Measurements from ENCODE around the gene AP4S1.
"Not testable (repeated sequence)": the region's sequence is repeated elsewhere in the genome, so short reads cannot be mapped to it uniquely, and the experiment has no call there.

The AP4S1 gene

DNA sequence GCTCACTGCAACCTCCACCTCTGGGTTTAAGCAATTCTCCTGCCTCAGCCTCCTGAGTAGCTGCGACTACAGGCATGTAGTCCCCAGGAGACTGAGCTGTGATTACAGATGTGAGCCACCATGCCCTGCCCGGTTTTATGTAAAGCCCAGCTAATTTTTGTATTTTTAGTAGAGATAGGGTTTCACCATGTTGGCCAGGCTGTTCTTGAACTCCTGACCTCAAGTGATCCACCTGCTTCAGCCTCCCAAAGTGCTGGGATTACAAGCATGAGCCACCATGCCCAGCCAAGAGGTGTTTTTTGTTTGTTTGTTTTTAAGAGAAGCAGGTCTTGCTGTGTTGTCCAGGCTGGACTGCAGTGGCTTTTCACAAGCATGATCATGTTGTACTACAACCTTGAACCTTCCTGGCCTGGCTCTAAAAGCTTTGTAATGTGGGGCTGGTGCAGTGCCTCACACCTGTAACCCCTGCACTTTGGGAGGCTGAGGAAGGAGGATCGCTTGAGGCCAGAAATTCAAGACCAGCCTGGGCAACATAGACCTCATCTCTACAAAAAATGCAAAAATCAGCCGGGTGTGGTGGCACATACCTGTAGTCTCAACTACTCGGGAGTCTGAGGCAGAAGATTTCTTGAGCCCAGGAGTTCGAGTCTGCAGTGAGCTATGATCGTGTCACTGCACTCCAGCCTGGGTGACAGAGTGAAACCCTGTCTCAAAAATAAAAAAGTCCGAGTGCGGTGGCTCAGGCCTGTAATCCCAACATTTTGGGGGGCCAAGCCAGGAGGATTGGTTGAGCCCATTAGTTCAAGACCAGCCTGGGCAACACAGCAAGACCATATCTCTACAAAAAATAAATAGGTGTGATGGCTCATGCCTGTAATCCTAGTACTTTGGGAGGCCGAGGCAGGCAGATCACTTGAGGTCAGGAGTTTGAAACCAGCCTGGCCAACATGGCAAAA is 68.7 kb downstream of the AP4S1 start:
- not testable (repeated sequence) for H3K27me3 ChIP-seq (ENCODE audit: control insufficient read depth in 1 of 2, insufficient read depth in 2 of 2, low read length in 2 of 2); H3K36me3 ChIP-seq (ENCODE audit: insufficient read depth, low read length); H3K9me3 ChIP-seq (ENCODE audit: low read length); H3K27ac ChIP-seq (ENCODE audit: low read depth, low read length); H3K4me3 ChIP-seq (ENCODE audit: low read depth in 1 of 2, low read length in 2 of 2); H3K9ac ChIP-seq (ENCODE audit: low read length)
- H3K4me1 ChIP-seq (ENCODE audit: insufficient read depth, low read length): peaks cover 21% of the 10 kb centered on the region

DNA sequence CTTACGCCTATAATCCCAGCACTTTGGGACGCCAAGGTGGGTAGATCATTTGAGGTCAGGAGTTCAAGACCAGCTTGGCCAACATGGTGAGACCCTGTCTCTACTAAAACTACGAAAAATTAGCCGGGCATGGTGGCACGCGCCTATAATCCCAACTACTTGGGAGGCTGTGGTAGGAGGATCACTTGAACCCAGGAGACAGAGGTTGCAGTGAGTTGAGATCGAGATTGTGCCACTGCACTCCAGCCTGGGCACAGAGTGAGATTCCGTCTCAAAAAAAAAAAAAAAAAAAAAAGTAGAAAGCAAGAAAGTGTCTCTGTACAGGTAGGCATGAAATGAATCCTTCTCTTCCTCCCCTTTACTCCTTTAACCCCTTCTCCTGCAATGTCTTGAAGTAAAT is 70.4 kb downstream of the AP4S1 start:
- not testable (repeated sequence) for H3K4me3 ChIP-seq (ENCODE audit: low read depth in 1 of 2, low read length in 2 of 2); H3K27me3 ChIP-seq (ENCODE audit: control insufficient read depth in 1 of 2, insufficient read depth in 2 of 2, low read length in 2 of 2); H3K9me3 ChIP-seq (ENCODE audit: low read length); H3K27ac ChIP-seq (ENCODE audit: low read depth, low read length); H3K9ac ChIP-seq (ENCODE audit: low read length)
- H3K36me3 ChIP-seq (ENCODE audit: insufficient read depth, low read length): peaks cover 26% of the 10 kb centered on the region
- peaks cover 15% of the 10 kb centered on the region for H3K4me1 ChIP-seq (ENCODE audit: insufficient read depth, low read length)

DNA sequence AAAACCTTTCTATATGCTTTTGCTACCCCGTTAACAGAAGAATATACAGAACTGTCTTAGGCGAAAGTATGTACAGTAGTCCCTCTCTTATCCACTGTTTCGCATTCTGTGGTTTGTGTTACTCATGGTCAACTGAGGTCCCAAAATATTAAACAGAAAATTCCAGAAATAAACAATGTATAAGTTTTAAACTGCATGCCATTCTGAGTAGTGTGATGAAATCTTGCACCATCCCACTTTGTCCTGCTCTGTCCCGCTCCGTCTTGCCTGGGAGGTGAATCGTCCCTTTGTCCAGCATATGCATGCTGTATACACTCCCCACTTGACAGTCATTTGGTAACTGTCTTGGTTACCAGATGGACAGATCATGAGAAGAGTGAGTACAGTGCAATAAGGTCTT is 70.8 kb downstream of the AP4S1 start:
- H3K9me3 ChIP-seq (ENCODE audit: low read length): no peaks in the 10 kb centered on the region
- no peak overlapping the region for H3K27ac ChIP-seq (ENCODE audit: low read depth, low read length)
- no peaks in the 10 kb centered on the region for H3K27me3 ChIP-seq (ENCODE audit: control insufficient read depth in 1 of 2, insufficient read depth in 2 of 2, low read length in 2 of 2)
- H3K9ac ChIP-seq (ENCODE audit: low read length): no peak overlapping the region
- peaks cover 11% of the 10 kb centered on the region for H3K4me1 ChIP-seq (ENCODE audit: insufficient read depth, low read length)
- H3K4me3 ChIP-seq (ENCODE audit: low read depth in 1 of 2, low read length in 2 of 2): no peak overlapping the region
- peaks cover 28% of the 10 kb centered on the region for H3K36me3 ChIP-seq (ENCODE audit: insufficient read depth, low read length)

DNA sequence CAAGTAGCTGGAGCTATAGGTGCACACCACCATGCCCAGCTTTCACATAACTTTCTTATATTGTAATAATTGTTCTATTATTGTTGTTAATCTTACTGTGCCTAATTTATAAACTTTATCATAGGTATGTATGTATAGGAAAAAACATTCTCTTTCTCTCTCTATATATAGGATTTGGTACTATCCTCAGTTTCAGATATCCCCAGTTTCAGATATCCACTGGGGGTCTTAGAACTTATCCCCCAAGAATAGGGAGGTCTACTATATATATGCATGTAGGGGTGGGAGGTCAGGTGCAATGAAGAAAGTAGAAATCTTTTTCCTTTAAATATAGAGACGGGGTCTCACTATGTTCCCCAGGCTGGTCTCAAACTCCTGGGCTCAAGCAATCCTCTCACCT is 71.6 kb downstream of the AP4S1 start:
- no peak overlapping the region for H3K9ac ChIP-seq (ENCODE audit: low read length)
- H3K4me3 ChIP-seq (ENCODE audit: low read depth in 1 of 2, low read length in 2 of 2): no peak overlapping the region
- H3K4me1 ChIP-seq (ENCODE audit: insufficient read depth, low read length): peaks cover 3% of the 10 kb centered on the region
- no peaks in the 10 kb centered on the region for H3K27me3 ChIP-seq (ENCODE audit: control insufficient read depth in 1 of 2, insufficient read depth in 2 of 2, low read length in 2 of 2)
- peaks cover 34% of the 10 kb centered on the region for H3K36me3 ChIP-seq (ENCODE audit: insufficient read depth, low read length)
- H3K9me3 ChIP-seq (ENCODE audit: low read length): no peaks in the 10 kb centered on the region
- no peak overlapping the region for H3K27ac ChIP-seq (ENCODE audit: low read depth, low read length)

DNA sequence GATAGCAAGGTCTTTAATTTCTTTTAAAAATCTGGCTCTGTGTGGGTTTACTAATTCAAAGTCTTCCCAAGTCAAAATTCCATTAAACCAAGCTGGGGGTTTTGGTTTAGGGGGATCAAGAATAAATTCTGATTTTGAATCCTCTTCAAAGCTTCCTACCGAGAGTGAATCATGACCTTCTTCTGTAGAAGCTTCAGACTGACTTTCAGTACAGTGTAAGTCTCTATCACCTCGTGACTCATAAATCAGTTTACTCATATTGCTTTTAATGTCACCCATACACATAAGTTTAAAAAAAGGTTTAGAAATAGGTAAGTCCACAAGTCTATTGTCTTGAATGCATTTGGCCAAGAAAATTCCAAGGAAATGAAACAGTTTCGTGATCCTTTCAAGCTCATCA is 81.3 kb downstream of the AP4S1 start:
- Histone ChIP-seq H3K9ac (ENCODE audit: low read length) (no peak overlapping the region), H3K27me3 (ENCODE audit: control insufficient read depth in 1 of 2, insufficient read depth in 2 of 2, low read length in 2 of 2) (no peaks in the 10 kb centered on the region), H3K4me1 (ENCODE audit: insufficient read depth, low read length) (no peaks in the 10 kb centered on the region), H3K4me3 (ENCODE audit: low read depth in 1 of 2, low read length in 2 of 2) (no peak overlapping the region), H3K9me3 (ENCODE audit: low read length) (no peaks in the 10 kb centered on the region), H3K27ac (ENCODE audit: low read depth, low read length) (no peak overlapping the region), H3K36me3 (ENCODE audit: insufficient read depth, low read length) (peaks cover 76% of the 10 kb centered on the region)

DNA sequence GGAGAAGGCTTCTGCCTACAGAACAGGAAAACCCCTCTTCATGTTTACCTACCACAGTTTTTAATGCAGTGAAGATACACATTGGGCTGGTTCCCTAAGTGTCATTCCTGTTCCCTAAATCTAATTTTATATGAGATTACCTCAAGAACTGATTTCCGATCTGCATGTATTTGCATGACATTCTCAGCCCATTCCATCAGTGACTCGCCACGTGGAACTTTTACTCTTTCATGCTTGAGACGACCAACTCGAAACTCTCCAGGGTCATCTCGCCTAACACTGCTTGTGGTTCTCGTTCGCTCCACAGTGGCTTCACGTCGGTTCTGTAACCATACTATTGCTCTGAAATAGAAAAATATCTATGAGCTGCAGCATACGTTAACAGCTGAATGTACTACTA is 83.8 kb downstream of the AP4S1 start:
- peaks cover 74% of the 10 kb centered on the region for H3K36me3 ChIP-seq (ENCODE audit: insufficient read depth, low read length)
- no peak overlapping the region for H3K27ac ChIP-seq (ENCODE audit: low read depth, low read length)
- H3K9me3 ChIP-seq (ENCODE audit: low read length): no peaks in the 10 kb centered on the region
- H3K4me3 ChIP-seq (ENCODE audit: low read depth in 1 of 2, low read length in 2 of 2): no peak overlapping the region
- H3K27me3 ChIP-seq (ENCODE audit: control insufficient read depth in 1 of 2, insufficient read depth in 2 of 2, low read length in 2 of 2): no peaks in the 10 kb centered on the region
- H3K4me1 ChIP-seq (ENCODE audit: insufficient read depth, low read length): no peaks in the 10 kb centered on the region
- H3K9ac ChIP-seq (ENCODE audit: low read length): no peak overlapping the region

DNA sequence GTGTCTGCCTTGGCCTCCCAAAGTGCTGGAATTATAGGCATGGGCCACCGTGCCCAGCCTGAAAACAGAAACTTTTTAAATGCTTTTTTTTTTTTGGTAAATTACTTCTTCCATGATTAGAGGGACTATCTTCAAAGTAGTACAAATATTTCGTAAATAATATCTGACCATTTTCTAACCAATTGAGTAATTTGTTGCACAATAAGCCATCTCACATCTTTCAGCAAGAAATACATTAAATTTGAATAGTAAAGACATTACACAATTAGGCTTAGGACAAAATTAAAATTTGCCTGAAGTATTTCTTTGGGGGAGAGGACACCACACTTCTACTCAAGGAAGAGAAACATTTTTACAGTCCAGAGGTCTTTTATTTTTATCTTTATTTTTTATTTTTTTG is 85.4 kb downstream of the AP4S1 start:
- H3K36me3 ChIP-seq (ENCODE audit: insufficient read depth, low read length): peaks cover 76% of the 10 kb centered on the region
- H3K4me3 ChIP-seq (ENCODE audit: low read depth in 1 of 2, low read length in 2 of 2): no peak overlapping the region

DNA sequence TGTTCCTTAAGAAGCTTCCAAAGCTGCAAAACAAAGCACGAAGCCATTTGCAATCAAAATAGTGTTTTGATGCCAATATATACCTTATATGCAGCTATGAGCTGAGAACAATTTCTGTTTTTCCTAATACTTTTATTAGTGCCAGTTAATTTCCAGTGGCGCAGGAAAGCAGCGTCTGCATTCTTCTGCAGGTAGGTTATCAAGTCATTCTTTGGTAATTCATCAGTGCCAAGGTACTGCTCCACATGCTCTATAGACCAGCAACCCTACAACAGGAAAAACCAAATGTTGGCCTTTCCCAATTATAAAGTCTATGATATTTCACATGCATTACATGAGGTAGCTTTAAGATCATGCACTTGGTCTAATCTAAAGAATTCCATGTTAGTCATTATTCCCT is 88.3 kb downstream of the AP4S1 start:
- Histone ChIP-seq H3K4me3 (ENCODE audit: low read depth in 1 of 2, low read length in 2 of 2) (no peak overlapping the region), H3K27me3 (ENCODE audit: control insufficient read depth in 1 of 2, insufficient read depth in 2 of 2, low read length in 2 of 2) (no peaks in the 10 kb centered on the region), H3K9ac (ENCODE audit: low read length) (no peak overlapping the region), H3K27ac (ENCODE audit: low read depth, low read length) (no peak overlapping the region), H3K36me3 (ENCODE audit: insufficient read depth, low read length) (peaks cover 77% of the 10 kb centered on the region), H3K9me3 (ENCODE audit: low read length) (no peaks in the 10 kb centered on the region), H3K4me1 (ENCODE audit: insufficient read depth, low read length) (no peaks in the 10 kb centered on the region)

More for the DNA sequence above, 85.4 kb downstream of the AP4S1 start:
- H3K9me3 ChIP-seq (ENCODE audit: low read length): no peaks in the 10 kb centered on the region
- no peak overlapping the region for H3K9ac ChIP-seq (ENCODE audit: low read length)
- H3K27ac ChIP-seq (ENCODE audit: low read depth, low read length): no peak overlapping the region
- no peaks in the 10 kb centered on the region for H3K4me1 ChIP-seq (ENCODE audit: insufficient read depth, low read length)
- H3K27me3 ChIP-seq (ENCODE audit: control insufficient read depth in 1 of 2, insufficient read depth in 2 of 2, low read length in 2 of 2): no peaks in the 10 kb centered on the region

DNA sequence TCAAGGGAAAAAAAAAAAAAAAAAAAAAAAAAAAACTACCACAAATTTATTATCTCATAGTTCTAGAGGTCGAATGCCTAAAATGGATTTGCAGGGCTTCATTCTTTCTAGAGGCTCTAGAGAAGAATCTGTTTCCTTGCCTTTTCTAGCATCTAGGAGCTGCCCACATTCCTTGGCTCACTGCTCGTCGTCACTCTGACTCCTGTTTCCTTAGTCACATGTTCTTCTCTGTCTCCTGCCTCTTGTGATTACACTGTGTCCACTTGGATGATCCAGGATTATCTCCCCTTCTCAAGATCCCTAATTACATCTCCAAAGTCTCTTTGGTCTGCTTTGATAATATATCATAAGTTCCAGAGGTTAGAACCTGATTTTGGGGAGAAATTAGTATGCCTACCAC is 93.4 kb downstream of the AP4S1 start:
- Histone ChIP-seq H3K36me3 (ENCODE audit: insufficient read depth, low read length) (peaks cover 88% of the 10 kb centered on the region), H3K4me3 (ENCODE audit: low read depth in 1 of 2, low read length in 2 of 2) (no peak overlapping the region), H3K4me1 (ENCODE audit: insufficient read depth, low read length) (no peaks in the 10 kb centered on the region), H3K9ac (ENCODE audit: low read length) (no peak overlapping the region), H3K27me3 (ENCODE audit: control insufficient read depth in 1 of 2, insufficient read depth in 2 of 2, low read length in 2 of 2) (no peaks in the 10 kb centered on the region), H3K27ac (ENCODE audit: low read depth, low read length) (no peak overlapping the region), H3K9me3 (ENCODE audit: low read length) (no peaks in the 10 kb centered on the region)

DNA sequence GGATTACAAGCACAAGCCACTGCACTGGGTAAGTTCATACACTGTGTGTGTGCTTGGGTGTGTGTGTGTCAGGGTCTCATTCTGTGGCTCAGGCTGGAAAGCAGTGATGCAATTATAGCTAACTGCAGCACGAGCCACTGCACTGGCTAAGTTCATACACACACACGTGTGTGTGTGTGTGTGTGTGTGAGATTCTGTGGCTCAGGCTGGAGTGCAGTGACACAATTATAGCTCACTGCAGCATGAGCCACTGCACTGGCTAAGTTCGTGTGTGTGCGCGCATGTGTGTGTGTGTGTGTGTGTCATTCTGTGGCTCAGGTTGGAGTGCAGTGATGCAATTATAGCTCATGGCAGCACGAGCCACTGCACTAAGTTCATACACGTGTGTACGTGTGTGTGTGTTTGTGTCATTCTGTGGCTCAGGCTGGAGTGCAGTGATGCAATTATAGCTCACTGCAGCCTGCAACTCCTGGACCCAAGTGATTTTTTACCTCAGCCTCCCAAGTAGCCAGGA is 96.7 kb downstream of the AP4S1 start:
- Histone ChIP-seq H3K36me3 (ENCODE audit: insufficient read depth, low read length) (peaks cover 67% of the 10 kb centered on the region), H3K27me3 (ENCODE audit: control insufficient read depth in 1 of 2, insufficient read depth in 2 of 2, low read length in 2 of 2) (no peaks in the 10 kb centered on the region), H3K4me3 (ENCODE audit: low read depth in 1 of 2, low read length in 2 of 2) (no peak overlapping the region), H3K9me3 (ENCODE audit: low read length) (no peaks in the 10 kb centered on the region), H3K4me1 (ENCODE audit: insufficient read depth, low read length) (no peaks in the 10 kb centered on the region), H3K27ac (ENCODE audit: low read depth, low read length) (no peak overlapping the region), H3K9ac (ENCODE audit: low read length) (no peak overlapping the region)

DNA sequence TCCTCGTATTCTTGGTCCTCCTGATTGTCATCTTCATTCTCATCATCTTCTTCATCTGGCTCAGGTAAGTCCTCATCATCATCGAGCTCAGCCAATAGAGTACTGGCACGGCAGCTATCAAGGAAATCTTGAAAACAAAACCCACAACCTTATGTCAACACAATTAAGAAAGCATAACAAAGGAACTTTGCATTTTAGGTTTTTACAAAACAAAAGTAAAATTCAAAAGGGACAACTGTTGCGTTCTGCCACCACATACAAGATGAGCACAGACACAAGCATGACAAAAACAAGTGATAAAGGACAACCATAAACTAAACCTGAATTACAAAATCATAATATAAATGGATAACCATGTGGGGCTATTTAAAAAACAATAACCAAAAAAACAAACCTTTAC is 97.5 kb downstream of the AP4S1 start:
- Histone ChIP-seq H3K4me3 (ENCODE audit: low read depth in 1 of 2, low read length in 2 of 2) (no peak overlapping the region), H3K9me3 (ENCODE audit: low read length) (no peaks in the 10 kb centered on the region), H3K27me3 (ENCODE audit: control insufficient read depth in 1 of 2, insufficient read depth in 2 of 2, low read length in 2 of 2) (no peaks in the 10 kb centered on the region), H3K36me3 (ENCODE audit: insufficient read depth, low read length) (peaks cover 62% of the 10 kb centered on the region), H3K27ac (ENCODE audit: low read depth, low read length) (no peak overlapping the region), H3K9ac (ENCODE audit: low read length) (no peak overlapping the region), H3K4me1 (ENCODE audit: insufficient read depth, low read length) (no peaks in the 10 kb centered on the region)

DNA sequence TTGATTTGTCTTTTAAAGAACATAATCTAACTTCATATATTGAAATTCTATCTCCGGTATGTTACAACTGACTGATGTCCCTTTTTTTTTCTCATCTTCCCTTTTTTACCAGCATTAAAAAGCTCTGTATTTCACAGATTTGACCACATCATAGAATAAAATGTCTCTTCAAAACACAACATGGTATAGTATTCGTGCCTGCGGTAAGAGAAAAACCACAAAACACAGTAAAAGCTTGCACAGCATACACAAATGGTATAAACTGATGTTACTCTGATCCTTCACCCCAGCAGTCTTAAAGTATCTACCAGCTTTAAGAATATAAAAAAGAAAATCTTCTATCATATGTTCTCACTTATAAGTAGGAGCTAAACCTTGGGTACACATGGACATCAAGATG is 98.7 kb downstream of the AP4S1 start:
- Histone ChIP-seq H3K36me3 (ENCODE audit: insufficient read depth, low read length) (peaks cover 63% of the 10 kb centered on the region), H3K4me1 (ENCODE audit: insufficient read depth, low read length) (no peaks in the 10 kb centered on the region), H3K9me3 (ENCODE audit: low read length) (no peaks in the 10 kb centered on the region), H3K27ac (ENCODE audit: low read depth, low read length) (no peak overlapping the region), H3K27me3 (ENCODE audit: control insufficient read depth in 1 of 2, insufficient read depth in 2 of 2, low read length in 2 of 2) (no peaks in the 10 kb centered on the region), H3K4me3 (ENCODE audit: low read depth in 1 of 2, low read length in 2 of 2) (no peak overlapping the region), H3K9ac (ENCODE audit: low read length) (no peak overlapping the region)
